ENCODE data around the gene CEACAM20.
"Not testable (repeated sequence)": the region's sequence is repeated elsewhere in the genome, so short reads cannot be mapped to it uniquely, and the experiment has no call there.

The CEACAM20 gene

GRCh38 chr19:44468730-44469129 lies 60.7 kb downstream of the CEACAM20 start:
- not testable (repeated sequence) for DNase-seq

GRCh38 chr19:44462600-44463286 lies 66.7 kb downstream of the CEACAM20 start:
- not testable (repeated sequence) for DNase-seq
